Type B pancreatic cell (in vitro differentiated cells): ENCODE data around the gene GPRIN1. TPM values are rescaled to one million over a fixed set of nuclear protein-coding genes. Genes with fewer than 3 reads are reported as not detected.
A peak's percentile ranks its signal among the peaks of the same experiment; 100 is the strongest.
"Not testable (repeated sequence)": the region's sequence is repeated elsewhere in the genome, so short reads cannot be mapped to it uniquely, and the experiment has no call there.

ENCODE experiments used
- DNase-seq: peaks from one replicate; pipeline ENCODE4 v3.0.0; 2021; ENCODE audit warnings: mixed read lengths; ENCODE audit not compliant: unreplicated experiment; ENCODE audit errors: extremely low spot score
- H3K27ac Mint-ChIP-seq: 2 replicates; pipeline ENCODE4 v1.8.0; 2021; ENCODE audit warnings: mild to moderate bottlenecking, mixed read lengths
- H3K27me3 Mint-ChIP-seq: 2 replicates; pipeline ENCODE4 v1.8.0; 2021; ENCODE audit warnings: mixed read lengths
- H3K36me3 Mint-ChIP-seq: 2 replicates; pipeline ENCODE4 v1.8.0; 2021; ENCODE audit warnings: mixed read lengths
- H3K4me1 Mint-ChIP-seq: one replicate; pipeline ENCODE4 v1.8.0; 2021; ENCODE audit warnings: mixed read lengths; ENCODE audit not compliant: unreplicated experiment
- H3K4me3 Mint-ChIP-seq: 2 replicates; pipeline ENCODE4 v1.8.0; 2021; ENCODE audit warnings: mild to moderate bottlenecking, mixed read lengths
- H3K9me3 Mint-ChIP-seq: 2 replicates; pipeline ENCODE4 v1.8.0; 2021; ENCODE audit warnings: mixed read lengths
- CTCF ChIP-seq: fragments of 200-600 bp; sonication (generic); conservative IDR thresholded peaks from 2 replicates; pipeline ENCODE4 v1.5.0; 2021; ENCODE audit warnings: antibody characterized with exemption, mild to moderate bottlenecking
- microRNA-seq: library from miRNA; unstranded; fragments of <30 nt; microRNA quantifications from one replicate; pipeline ENCODE4, GENCODE V29; 2020
- total RNA-seq: library from RNA; stranded (reverse); gene quantifications from 2 replicates; pipeline ENCODE4 v1.2.1, GENCODE V29; 2021; ENCODE audit warnings: low replicate concordance

Gene GPRIN1
- total RNA-seq, 1 donor from 2014 or later: 6.0 TPM

DNA sequence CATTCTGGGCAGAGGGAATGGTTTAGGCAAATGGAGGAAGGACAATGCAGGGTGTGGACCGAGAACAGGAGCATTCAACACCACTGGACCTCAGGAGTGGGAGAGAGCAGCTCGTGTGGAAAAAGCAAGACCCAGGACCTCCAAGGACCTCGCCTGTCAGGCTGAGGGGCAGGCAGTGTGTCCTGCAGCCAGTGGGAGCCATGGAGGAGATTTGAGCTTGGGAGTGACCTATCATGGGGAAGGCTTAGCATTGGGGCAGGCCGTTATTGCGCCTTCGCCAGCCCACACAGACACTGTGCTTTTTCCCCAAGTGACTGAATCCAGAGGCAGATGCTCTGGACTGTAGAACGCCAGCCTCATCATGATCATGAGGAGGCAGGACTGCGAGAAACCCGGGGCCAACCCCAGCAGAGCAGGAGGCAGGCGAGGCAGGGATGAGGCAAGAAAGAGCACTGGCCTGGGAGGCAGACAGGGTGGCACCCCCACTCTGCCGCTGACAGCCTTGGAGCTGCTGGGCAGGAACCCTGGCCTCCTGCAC, 57.6 kb downstream of the GPRIN1 start:
- H3K27ac Mint-ChIP-seq: no peak overlapping the region
- TF ChIP-seq CTCF: no peak
- peaks cover 14% of the 10 kb centered on the region for H3K4me1 Mint-ChIP-seq
- no peaks in the 10 kb centered on the region for H3K27me3 Mint-ChIP-seq
- H3K9me3 Mint-ChIP-seq: no peaks in the 10 kb centered on the region
- no peak overlapping the region for H3K4me3 Mint-ChIP-seq
- no peak for DNase-seq
- no peaks in the 10 kb centered on the region for H3K36me3 Mint-ChIP-seq

- DNase-seq, H3K27ac Mint-ChIP-seq, H3K27me3 Mint-ChIP-seq, H3K4me3 Mint-ChIP-seq, H3K9me3 Mint-ChIP-seq, H3K36me3 Mint-ChIP-seq: not testable (repeated sequence)
- H3K4me1 Mint-ChIP-seq: peaks cover 14% of the 10 kb centered on the region
Observed at GRCh38 chr5:176550937-176551336, 59.0 kb downstream of the GPRIN1 start.

DNA sequence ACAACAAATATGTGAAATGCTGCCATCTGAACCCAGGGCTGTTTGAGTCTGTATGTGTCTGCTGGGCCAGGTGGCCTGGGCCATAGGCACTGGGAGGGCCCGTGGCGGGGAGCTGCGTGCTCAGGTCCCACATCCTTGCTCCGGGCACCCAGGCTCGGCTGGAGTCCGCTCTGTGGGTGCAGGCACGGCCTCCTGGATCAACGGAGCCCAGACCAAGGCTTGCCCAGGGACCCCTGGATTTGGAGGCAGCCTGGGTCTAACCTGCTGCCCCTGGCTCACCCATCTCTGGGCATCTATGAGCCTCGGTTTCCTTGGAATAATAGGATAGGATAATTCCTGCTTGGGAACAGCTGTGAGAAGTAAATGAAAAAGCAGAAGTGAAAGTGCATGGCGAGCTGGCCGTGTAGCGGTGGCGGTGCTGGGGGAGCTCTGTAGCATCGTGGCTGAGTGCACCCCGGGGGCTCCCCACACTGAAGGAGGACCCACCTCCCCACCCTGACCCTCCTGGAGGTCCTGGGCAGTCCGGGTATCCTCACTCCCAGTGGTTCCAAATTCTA, 59.6 kb downstream of the GPRIN1 start:
- no peaks in the 10 kb centered on the region for H3K27me3 Mint-ChIP-seq
- H3K36me3 Mint-ChIP-seq: no peaks in the 10 kb centered on the region
- no peak for TF ChIP-seq CTCF
- DNase-seq: no peak
- H3K9me3 Mint-ChIP-seq: no peaks in the 10 kb centered on the region
- no peak overlapping the region for H3K4me3 Mint-ChIP-seq
- peaks cover 14% of the 10 kb centered on the region for H3K4me1 Mint-ChIP-seq
- no peak overlapping the region for H3K27ac Mint-ChIP-seq

GRCh38 chr5:176549871-176550270, 60.1 kb downstream of the GPRIN1 start:
- no peaks in the 10 kb centered on the region for H3K27me3 Mint-ChIP-seq
- no peak for TF ChIP-seq CTCF
- no peak overlapping the region for H3K27ac Mint-ChIP-seq
- H3K36me3 Mint-ChIP-seq: no peaks in the 10 kb centered on the region
- peaks cover 10% of the 10 kb centered on the region for H3K4me1 Mint-ChIP-seq
- no peaks in the 10 kb centered on the region for H3K9me3 Mint-ChIP-seq
- H3K4me3 Mint-ChIP-seq: no peak overlapping the region
- DNase-seq: no peak

GRCh38 chr5:176548967-176549444, 61.0 kb downstream of the GPRIN1 start, which contains the start of gene CDHR2:
Gene CDHR2, plus strand, starts transcription at chr5:176549342. Its CDS starts 16,011 bp downstream, at chr5:176565353.
- Mint-ChIP-seq H3K4me3 (no peak within 1 kb of the TSS), H3K27ac (no peak within 1 kb of the TSS), H3K36me3 (no peaks in the 10 kb centered on the region), H3K9me3 (no peaks in the 10 kb centered on the region), H3K27me3 (no peaks in the 10 kb centered on the region), H3K4me1 (peaks cover 15% of the 10 kb centered on the region)
- TF ChIP-seq CTCF: no peak
- DNase-seq: no peak

DNA sequence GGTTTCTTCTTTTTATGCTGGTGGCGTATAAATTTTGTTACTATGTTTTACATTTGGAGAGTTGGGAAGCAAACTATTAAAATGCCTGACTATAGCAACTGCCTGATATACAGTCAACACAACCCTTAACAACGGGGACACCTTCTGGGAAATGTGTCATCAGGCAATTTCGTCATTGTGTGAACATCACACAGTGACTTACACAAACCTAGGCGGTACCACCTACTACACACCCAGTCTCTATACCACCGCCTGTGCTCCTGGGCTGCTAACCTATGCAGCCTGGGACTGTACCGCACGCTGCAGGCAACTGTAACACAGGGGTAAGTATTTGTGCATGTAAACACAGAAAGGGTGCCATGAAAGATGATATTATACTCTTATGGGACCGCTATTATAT, 62.2 kb downstream of the GPRIN1 start:
- H3K27ac Mint-ChIP-seq: peak overlapping the region; percentile 33
- no peak for DNase-seq
- peaks cover 7% of the 10 kb centered on the region for H3K4me1 Mint-ChIP-seq
- no peaks in the 10 kb centered on the region for H3K27me3 Mint-ChIP-seq
- TF ChIP-seq CTCF: no peak
- no peak overlapping the region for H3K4me3 Mint-ChIP-seq
- no peaks in the 10 kb centered on the region for H3K36me3 Mint-ChIP-seq
- H3K9me3 Mint-ChIP-seq: no peaks in the 10 kb centered on the region

Small RNA genes lying within 50 kb of the gene (microRNA-seq; reads per million reads assigned to microRNA genes)
- gene MIR4281: not detected

Other genes with a start within 250 kb of the GPRIN1 start
- 82.0 and 88.0 TPM in 2 replicates for gene KIAA1191, start 248.4 kb downstream of the GPRIN1 start, total RNA-seq
- 12.4 and 23.4 TPM in 2 replicates for gene ARL10, start 244.7 kb downstream of the GPRIN1 start, total RNA-seq
- gene NOP16, start 221.6 kb downstream of the GPRIN1 start, total RNA-seq: 42.5 and 44.7 TPM in 2 replicates
- gene HIGD2A, start 221.4 kb downstream of the GPRIN1 start, total RNA-seq: 88.3 and 118 TPM in 2 replicates
- 38.1 and 71.3 TPM in 2 replicates for gene CLTB, start 193.6 kb downstream of the GPRIN1 start, total RNA-seq
- 42.0 and 46.5 TPM in 2 replicates for gene FAF2, start 161.8 kb downstream of the GPRIN1 start, total RNA-seq
- 85.8 and 103 TPM in 2 replicates for gene RNF44, start 72.8 kb downstream of the GPRIN1 start, total RNA-seq
- gene CDHR2, start 60.8 kb downstream of the GPRIN1 start, total RNA-seq: 4.1 TPM in 2 replicates
- gene SNCB, start 20.4 kb upstream of the GPRIN1 start, total RNA-seq: 0.97 TPM in 1 of 2 replicates, not detected in the other
- gene EIF4E1B, start 20.5 kb upstream of the GPRIN1 start, total RNA-seq: not detected in 2 replicates
- 36.9 and 45.9 TPM in 2 replicates for gene TSPAN17, start 37.3 kb upstream of the GPRIN1 start, total RNA-seq
- 1.4 and 1.7 TPM in 2 replicates for gene UNC5A, start 200.4 kb upstream of the GPRIN1 start, total RNA-seq